COLO668 (cell line): ENCODE data around the gene FIGLA.
"Not testable (repeated sequence)": the region's sequence is repeated elsewhere in the genome, so short reads cannot be mapped to it uniquely, and the experiment has no call there.

Source experiments
- DNase-seq: peaks from one replicate; lab custom pipeline; 2025; ENCODE audit not compliant: unreplicated experiment; lab: John Stamatoyannopoulos, UW

Gene FIGLA

DNA sequence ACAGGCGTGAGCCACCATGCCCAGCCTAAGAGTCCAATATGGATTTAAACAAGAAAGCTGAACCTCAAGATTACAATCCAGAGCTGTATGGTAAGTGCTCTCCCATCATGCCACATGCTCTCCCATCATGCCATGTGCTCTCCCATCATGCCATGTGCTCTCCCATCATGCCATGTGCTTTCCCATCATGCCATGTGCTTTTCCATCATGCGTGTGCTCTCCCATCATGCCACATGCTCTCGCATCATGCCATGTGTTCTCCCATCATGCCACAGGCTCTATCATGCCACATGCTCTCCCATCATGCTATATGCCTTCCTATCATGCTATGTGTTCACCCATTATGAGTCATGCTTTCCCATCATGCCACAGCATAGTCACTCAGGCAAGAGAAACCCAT is 43.2 kb downstream of the FIGLA start:
- no peak for DNase-seq

DNA sequence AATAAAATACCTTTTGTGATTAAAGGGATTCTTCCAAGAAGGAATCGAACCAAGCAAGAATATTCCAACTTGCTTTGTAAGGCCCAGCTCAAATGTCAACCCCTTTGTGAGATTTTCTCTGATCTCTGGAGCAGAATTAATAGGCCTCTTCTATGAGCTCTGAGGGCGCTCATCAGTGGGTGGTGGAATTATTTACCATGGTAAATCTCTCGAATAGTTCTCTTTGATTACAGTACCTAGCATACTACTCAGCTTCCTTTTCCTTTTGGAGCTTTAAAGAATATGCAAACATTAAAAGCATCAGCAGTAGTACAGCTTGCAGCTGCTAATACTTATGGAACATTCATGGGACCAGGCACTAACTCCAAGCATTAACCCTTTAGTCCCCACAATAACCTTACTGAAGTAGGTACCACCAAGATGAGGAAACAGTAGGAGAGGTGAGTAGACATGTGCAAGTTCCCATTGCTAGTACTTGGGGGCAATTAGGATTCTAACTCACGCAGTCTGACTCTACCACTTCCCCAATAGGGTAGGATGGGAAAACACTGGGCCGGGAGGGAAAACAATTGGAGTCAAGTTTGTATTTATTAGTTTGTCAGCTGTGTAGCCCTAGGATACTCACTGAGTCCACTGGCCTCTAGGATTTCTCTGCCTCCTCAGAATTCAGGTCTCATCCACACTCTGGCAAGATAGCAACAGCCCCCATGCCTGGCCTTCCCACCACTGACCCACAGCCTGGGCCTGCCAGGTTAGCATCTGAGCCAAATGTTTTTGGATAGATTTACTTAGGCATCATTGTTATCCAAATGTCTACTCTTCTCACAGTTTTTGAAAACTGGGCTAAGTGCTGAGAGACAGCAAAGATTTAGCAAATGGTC is 44.1 kb downstream of the FIGLA start:
- DNase-seq: no peak

DNA sequence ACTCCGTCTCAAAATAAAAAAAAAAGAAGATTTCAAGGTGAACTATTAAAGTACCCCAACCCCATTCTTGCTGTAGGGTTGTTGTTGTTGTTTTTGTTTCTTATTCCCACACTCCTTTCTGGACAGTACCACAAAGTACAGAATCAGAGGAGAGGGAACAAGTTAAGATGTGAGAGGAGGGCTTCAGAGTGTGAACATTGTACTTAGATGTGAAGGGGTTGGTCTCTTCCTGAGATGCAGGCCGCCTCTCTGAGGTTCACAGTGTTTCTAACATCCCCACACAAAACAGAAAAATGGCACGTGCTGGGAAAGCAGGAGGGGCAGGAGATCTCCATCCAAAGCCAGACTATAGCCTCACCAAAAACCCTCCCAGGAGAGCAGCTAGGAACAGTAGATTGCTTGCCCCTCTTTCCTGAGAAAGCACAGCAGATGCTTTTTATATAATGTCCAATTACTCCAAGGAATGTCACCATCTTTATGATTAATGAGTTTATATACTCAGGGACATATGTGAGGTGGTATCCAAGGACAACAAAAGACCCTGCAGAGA is 45.1 kb downstream of the FIGLA start:
- DNase-seq: no peak

DNA sequence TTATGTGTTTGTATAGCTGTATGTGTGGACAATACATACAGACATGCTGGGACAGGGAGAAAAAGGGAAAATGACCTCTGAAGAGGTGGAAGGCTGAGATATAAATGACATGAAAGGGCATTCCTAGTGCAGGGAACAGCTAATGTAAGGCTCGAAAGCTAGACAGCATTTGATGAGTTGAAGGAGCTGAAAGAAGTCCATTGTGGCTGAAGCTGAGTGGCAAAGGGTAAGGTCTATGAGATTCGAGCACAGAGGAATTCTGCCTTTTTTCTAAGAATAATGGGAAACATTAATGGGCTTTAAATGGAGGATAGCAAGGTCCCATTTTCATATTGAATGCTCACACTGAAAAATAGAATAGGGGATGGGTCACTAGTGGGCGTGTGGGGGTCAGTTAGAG is 46.0 kb downstream of the FIGLA start:
- DNase-seq: no peak

DNA sequence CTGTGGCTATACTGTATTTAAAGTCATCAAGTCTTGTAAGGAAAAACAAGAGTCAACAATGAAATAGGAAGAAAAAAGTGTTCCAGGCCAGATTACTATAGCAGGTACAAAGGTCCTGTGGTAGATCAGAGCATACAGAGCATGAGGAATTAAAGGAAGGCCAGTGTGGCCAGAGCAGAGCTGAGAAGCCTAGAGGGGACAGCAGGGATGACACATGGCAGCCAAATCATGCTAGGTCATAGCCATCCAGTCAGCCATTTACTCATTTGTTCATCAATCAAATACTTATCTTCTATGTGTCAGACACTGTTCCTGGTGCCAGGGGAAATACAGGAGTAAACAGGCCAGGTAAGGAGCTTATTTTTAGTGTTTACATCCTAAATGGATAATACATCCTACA is 46.8 kb downstream of the FIGLA start:
- no peak for DNase-seq

DNA sequence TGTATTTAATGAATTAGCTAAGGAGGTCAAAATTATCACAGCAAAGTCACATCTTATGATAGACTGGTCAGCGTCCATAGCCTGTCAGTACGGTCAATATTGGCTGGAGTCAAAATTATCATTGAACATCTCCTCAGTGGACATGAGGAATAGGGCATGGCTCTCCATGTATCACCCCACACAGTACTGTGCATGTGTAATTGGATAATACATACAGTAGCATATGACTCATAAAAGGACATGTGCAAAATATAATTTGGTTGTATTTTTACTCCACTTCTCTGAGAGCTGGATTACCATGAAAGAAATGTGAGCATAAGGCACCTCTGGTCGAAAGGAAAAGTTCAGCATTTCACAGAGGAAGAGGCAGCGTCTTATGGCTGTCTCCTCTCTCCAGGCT is 47.4 kb downstream of the FIGLA start:
- DNase-seq: no peak

DNA sequence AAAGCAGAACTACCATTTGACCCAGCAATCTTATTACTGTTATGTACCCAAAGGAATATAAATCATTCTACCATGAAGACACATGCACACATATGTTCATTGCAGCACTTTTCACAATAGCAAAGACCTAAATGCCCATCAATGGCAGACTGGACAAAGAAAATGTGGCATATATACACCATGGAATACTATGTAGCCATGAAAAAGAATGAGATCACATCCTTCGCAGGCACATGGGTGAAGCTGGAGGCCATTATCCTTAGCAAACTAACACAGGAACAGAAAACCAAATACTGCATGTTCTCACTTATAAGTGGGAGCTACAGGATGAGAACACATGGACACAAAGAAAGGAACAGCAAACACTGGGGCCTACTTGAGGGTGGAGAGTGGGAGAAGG is 51.0 kb downstream of the FIGLA start:
- DNase-seq: not testable (repeated sequence)

DNA sequence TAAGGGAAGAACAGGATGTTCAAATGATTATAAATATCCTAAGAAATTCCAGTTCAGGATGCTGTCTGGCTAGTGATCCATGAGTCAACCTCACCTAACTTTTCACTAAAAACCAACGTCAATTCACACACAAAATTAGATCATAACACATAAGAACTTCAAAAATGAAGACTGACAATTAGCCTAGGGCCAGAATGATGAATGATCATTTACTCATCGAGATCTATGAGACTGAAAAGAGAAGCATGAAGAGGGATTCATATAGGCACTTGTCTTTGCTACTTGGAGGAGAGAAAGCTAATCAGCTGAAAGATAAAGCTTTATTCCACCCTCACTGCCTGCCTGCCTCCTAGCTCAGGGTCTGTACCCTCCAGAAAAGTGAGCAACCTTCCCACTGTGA is 52.3 kb downstream of the FIGLA start:
- DNase-seq: no peak

DNA sequence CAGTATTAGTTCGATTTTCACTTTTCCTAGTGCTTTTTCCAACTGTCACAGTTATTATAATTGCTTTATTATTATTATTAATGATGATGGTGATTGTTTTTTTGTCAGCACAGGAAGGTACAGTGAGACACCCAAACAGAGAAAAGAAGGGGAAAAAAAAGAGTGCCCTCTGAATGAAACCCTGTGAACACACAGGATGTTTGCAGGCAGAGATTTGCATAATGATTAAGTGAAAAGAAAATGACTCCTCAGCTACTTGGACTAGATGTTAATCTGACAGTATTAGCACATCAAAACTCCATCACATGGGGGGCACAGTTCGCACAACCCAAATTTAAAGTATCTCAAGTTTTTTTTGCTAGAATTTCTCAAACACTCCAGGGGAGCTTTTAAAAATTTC is 55.4 kb downstream of the FIGLA start:
- DNase-seq: no peak

DNA sequence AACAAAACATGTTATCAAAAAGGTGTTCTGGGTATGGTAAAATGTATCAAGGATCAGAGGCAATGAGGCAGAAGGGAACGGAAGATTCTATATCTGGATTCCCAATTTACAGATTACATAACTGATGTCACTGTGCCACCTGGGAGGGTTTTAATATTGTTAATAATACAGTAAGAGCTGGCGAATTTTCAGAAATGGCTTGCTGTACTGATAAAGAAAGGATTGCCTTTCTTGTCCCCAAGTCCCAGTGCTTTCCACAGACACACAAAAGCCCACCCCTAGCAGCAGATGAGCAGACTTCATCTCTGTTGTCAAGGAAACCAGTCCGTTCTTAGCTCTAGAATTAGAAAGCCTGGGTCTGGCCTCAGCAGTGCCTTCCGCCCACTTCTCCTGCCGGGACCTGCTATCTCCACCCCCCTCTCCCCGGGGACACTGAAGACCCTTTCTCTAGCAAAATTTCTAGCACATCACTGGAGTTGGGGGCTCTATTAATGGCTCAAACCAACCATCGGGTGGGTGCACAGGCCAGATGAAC is 56.7 kb downstream of the FIGLA start:
- DNase-seq: no peak

DNA sequence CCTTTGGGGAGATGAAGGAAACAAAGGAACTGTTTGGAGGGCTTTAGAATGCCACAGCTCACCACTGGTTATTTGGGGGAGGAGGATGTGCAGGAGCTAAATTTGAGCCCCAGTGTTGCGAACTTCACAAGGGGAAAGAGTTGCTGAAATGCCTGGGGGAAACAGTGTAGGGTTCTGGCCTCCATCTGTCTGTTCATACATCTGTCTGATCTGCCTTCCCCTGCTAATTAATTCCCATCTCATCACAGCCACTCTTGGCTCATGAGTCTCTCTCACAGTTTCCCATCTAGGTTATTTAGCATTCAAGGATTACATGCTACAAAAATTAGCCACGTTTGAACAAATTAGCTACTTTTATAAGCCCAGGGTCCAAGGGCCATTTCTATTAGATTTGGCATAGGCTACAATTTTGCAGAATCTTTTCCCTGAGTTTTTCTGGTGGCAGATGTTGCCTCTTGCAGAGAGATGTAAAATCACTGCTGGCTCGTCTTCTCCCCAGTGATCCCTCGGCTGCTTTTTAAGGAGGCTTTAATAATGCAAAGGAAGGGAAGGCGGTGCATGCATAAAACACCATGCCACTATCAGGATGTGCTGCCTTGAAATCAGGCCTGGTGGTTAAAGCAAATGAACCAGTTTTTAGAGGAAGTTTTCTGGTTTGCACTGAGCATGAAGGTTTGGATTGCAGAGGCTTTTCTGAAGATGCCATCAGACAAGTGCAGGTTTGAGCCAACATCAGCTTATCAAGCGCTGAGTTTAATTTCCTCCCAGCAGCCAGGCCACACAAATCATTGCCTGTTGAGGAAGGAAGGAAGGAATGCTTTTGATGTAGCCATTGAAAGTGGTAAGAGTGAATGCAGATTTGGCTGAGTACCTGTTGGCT is 57.4 kb downstream of the FIGLA start:
- no peak for DNase-seq

DNA sequence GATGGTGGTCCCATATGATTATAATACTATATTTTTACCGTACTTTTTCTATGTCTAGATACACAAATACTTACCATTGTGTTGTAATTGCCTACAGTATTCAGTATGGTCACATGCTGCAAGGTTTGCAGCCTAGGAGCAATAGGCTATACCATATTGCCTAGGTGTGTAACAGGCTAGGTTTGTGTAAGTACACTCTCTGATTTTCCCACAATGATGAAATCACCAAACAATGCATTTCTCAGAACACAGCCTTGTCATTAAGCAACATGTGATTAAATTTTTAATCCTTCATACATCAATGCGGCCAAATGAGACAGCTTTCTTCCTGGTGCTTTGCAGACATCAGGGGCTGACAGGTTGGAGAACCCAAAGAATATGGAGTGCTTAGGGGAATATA is 59.7 kb downstream of the FIGLA start:
- no peak for DNase-seq

DNA sequence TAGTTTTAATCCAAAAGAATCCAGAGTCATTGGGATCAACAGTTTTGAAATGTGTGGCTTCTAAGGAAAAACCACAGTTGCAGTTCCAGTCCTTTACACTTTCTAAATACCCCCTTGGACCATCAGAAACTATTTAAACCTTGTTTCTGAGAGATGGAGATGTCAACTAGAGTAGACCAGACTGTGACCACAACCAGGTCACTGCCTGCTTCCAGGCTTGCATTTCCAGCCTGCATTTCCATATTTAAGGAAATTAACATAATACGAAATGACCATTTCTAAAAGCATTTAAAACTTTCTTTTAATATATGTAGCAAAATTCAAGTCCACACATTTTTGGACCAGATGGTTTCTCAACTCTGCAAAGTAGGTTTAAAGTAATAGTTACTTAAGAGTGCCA is 60.8 kb downstream of the FIGLA start:
- no peak for DNase-seq

DNA sequence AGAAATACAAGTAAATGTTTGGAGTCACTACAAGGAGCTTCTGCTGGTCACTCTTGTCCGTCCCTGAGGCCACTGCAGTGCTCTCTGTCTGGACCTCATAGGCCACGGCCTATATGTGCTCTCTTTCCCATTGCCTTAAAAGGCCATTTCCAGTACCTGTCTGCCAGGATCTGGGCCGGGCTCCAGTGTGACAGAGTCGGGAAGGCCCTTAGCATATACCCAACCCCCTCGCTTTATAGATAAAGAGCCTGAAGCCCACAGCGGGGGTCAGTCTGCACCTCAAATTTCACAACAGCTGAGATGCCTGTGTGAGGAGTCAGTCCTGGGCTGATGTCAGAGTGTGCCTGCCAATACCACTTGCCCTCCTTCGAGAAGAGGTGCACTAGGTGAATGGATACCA is 62.3 kb downstream of the FIGLA start:
- no peak for DNase-seq
